ENCODE data around the gene TEP1. TPM values are rescaled to one million over a fixed set of nuclear protein-coding genes. Genes with fewer than 3 reads are reported as not detected.

Gene TEP1
- total and polyA plus RNA-seq, 2 of the 13 experiments (the other 11 are each of a cell fraction or from before 2014, with no cell fraction given): 11.0 to 12.8 TPM

DNA sequence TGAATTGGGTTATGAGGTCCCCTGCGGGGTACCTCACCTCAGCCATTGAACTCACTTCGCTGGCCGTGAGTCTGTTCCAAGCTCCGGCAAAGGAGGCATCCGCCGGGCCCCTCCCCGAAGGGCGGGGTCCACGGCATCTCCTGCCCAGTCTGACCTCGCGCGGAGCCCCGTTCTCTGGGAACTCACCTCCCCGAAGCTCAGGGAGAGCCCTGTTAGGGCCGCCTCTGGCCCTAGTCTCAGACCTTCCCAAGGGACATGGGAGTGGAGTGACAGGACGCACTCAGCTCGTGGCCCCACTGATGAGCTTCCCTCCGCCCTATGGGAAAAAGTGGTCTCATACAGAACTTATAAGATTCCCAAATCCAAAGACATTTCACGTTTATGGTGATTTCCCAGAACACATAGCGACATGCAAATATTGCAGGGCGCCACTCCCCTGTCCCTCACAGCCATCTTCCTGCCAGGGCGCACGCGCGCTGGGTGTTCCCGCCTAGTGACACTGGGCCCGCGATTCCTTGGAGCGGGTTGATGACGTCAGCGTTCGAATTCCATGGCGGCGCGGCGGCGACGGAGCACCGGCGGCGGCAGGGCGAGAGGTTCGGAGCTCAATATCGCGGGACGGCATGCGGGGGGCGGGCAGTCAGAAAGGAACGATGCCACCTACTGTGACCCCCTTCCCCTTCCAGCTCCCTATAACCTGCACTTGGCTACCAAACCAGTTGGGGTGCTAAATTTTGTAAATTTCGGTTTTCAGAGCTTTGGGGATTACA is 70.0 kb downstream of the TEP1 start, which contains the start of gene PARP2 (continued):
- TF ChIP-seq, protein P1, sequence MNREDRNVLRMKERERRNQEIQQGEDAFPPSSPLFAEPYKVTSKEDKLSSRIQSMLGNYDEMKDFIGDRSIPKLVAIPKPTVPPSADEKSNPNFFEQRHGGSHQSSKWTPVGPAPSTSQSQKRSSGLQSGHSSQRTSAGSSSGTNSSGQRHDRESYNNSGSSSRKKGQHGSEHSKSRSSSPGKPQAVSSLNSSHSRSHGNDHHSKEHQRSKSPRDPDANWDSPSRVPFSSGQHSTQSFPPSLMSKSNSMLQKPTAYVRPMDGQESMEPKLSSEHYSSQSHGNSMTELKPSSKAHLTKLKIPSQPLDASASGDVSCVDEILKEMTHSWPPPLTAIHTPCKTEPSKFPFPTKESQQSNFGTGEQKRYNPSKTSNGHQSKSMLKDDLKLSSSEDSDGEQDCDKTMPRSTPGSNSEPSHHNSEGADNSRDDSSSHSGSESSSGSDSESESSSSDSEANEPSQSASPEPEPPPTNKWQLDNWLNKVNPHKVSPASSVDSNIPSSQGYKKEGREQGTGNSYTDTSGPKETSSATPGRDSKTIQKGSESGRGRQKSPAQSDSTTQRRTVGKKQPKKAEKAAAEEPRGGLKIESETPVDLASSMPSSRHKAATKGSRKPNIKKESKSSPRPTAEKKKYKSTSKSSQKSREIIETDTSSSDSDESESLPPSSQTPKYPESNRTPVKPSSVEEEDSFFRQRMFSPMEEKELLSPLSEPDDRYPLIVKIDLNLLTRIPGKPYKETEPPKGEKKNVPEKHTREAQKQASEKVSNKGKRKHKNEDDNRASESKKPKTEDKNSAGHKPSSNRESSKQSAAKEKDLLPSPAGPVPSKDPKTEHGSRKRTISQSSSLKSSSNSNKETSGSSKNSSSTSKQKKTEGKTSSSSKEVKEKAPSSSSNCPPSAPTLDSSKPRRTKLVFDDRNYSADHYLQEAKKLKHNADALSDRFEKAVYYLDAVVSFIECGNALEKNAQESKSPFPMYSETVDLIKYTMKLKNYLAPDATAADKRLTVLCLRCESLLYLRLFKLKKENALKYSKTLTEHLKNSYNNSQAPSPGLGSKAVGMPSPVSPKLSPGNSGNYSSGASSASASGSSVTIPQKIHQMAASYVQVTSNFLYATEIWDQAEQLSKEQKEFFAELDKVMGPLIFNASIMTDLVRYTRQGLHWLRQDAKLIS (CRISPR knock-in tag; IDR thresholded peaks at IDR 0.05): peak; percentile 49; the same call in 1 of the 2 replicates
- TF ChIP-seq MTA3 (CRISPR knock-in tag; IDR thresholded peaks at IDR 0.05) (no peak), ZNF704 (CRISPR knock-in tag; IDR thresholded peaks at IDR 0.05; ENCODE audit: borderline replicate concordance) (peak; percentile 7; the same call in 1 of the 2 replicates), TCF7L2 (IDR thresholded peaks at IDR 0.05; ENCODE audit: low read depth, low read length) (no peak), MTF1 (CRISPR knock-in tag; IDR thresholded peaks at IDR 0.05) (no peak), IRF2 (CRISPR knock-in tag; IDR thresholded peaks at IDR 0.05) (peak; percentile 85; the same call in 1 of the 2 replicates), CENPT (CRISPR knock-in tag; IDR thresholded peaks at IDR 0.05; ENCODE audit: low read depth) (no peak), ZFP82 (CRISPR knock-in tag; IDR thresholded peaks at IDR 0.05; ENCODE audit: borderline replicate concordance) (0 out of 2 replicates have a peak, but pooled peaks have one; percentile 2), XRCC5 (optimal IDR thresholded peaks at IDR 0.05; ENCODE audit: low read length) (peak; percentile 48), MXD4 (CRISPR knock-in tag; IDR thresholded peaks at IDR 0.05) (no peak; the same call in 1 of the 2 replicates), MED1 (CRISPR knock-in tag; IDR thresholded peaks at IDR 0.05) (peak; percentile 87), MATR3 (CRISPR knock-in tag; IDR thresholded peaks at IDR 0.05) (no peak), EP300 (IDR thresholded peaks at IDR 0.05; ENCODE audit: low read depth in 2 of 2, low read length in 2 of 2) (no peak; a peak in 1 of 4 replicates), EP300 (CRISPR knock-in tag; IDR thresholded peaks at IDR 0.05; ENCODE audit: borderline replicate concordance) (peak; percentile 30; the same call in 1 of the 2 replicates), ZSCAN22 (CRISPR knock-in tag; IDR thresholded peaks at IDR 0.05) (no peak), ZNF629 (CRISPR knock-in tag; conservative IDR thresholded peaks at IDR 0.05) (peak; percentile 19; the same call in 1 of the 2 replicates)
- TF ChIP-seq, protein P2, sequence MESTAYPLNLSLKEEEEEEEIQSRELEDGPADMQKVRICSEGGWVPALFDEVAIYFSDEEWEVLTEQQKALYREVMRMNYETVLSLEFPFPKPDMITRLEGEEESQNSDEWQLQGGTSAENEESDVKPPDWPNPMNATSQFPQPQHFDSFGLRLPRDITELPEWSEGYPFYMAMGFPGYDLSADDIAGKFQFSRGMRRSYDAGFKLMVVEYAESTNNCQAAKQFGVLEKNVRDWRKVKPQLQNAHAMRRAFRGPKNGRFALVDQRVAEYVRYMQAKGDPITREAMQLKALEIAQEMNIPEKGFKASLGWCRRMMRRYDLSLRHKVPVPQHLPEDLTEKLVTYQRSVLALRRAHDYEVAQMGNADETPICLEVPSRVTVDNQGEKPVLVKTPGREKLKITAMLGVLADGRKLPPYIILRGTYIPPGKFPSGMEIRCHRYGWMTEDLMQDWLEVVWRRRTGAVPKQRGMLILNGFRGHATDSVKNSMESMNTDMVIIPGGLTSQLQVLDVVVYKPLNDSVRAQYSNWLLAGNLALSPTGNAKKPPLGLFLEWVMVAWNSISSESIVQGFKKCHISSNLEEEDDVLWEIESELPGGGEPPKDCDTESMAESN (CRISPR knock-in tag; conservative IDR thresholded peaks at IDR 0.05): peak; percentile 65; the same call in 1 of the 2 replicates
- TF ChIP-seq, protein P3, sequence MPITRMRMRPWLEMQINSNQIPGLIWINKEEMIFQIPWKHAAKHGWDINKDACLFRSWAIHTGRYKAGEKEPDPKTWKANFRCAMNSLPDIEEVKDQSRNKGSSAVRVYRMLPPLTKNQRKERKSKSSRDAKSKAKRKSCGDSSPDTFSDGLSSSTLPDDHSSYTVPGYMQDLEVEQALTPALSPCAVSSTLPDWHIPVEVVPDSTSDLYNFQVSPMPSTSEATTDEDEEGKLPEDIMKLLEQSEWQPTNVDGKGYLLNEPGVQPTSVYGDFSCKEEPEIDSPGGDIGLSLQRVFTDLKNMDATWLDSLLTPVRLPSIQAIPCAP (CRISPR knock-in tag; IDR thresholded peaks at IDR 0.05; ENCODE audit: low read depth): 0 out of 2 replicates have a peak, but pooled peaks have one; percentile 46
